ENCODE measurements around the gene EDEM3. TPM values are rescaled to one million over a fixed set of nuclear protein-coding genes. Genes with fewer than 3 reads are reported as not detected.

Gene EDEM3
- total and polyA plus RNA-seq, 2 donors (not counting 1 experiment from before 2014, with no cell fraction given): 40.2 to 47.9 TPM

- Histone ChIP-seq H3K36me3 (ENCODE audit: control insufficient read depth, insufficient read depth, low read length) (no peaks in the 10 kb centered on the region), H3K9me3 (ENCODE audit: control insufficient read depth, insufficient read depth, low read depth, low read length) (no peaks in the 10 kb centered on the region), H3K9ac (ENCODE audit: insufficient read depth, low read length) (no peak overlapping the region), H3K4me3 (replicated peaks in 1 of 4; ENCODE audit: control extremely low read depth in 1 of 4, insufficient read depth in 1 of 4, low read depth in 3 of 4, low read length in 4 of 4) (no peak overlapping the region), H3K79me2 (ENCODE audit: control insufficient read depth, insufficient read depth, low read length) (peaks cover 4% of the 10 kb centered on the region), H2AFZ (ENCODE audit: low read length) (no peak overlapping the region), H3K27me3 (ENCODE audit: control insufficient read depth, insufficient read depth, low read length) (no peaks in the 10 kb centered on the region), H3K27ac (ENCODE audit: insufficient read depth, low read length) (no peak overlapping the region), H3K4me2 (ENCODE audit: extremely low read depth, insufficient read depth, low read length) (no peak overlapping the region), H4K20me1 (ENCODE audit: control insufficient read depth, extremely low read depth, insufficient read depth, low read length) (no peaks in the 10 kb centered on the region), H3K4me1 (ENCODE audit: control insufficient read depth, extremely low read depth, insufficient read depth, low read length) (no peaks in the 10 kb centered on the region)
- DNase-seq (ENCODE audit: low read depth in 2 of 2): no peak
- TF ChIP-seq EZH2 (IDR thresholded peaks at IDR 0.05; ENCODE audit: low read length, missing control alignments): no peak
- TF ChIP-seq, protein P1, sequence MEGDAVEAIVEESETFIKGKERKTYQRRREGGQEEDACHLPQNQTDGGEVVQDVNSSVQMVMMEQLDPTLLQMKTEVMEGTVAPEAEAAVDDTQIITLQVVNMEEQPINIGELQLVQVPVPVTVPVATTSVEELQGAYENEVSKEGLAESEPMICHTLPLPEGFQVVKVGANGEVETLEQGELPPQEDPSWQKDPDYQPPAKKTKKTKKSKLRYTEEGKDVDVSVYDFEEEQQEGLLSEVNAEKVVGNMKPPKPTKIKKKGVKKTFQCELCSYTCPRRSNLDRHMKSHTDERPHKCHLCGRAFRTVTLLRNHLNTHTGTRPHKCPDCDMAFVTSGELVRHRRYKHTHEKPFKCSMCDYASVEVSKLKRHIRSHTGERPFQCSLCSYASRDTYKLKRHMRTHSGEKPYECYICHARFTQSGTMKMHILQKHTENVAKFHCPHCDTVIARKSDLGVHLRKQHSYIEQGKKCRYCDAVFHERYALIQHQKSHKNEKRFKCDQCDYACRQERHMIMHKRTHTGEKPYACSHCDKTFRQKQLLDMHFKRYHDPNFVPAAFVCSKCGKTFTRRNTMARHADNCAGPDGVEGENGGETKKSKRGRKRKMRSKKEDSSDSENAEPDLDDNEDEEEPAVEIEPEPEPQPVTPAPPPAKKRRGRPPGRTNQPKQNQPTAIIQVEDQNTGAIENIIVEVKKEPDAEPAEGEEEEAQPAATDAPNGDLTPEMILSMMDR (conservative IDR thresholded peaks at IDR 0.05 in 1 of 2, IDR thresholded peaks at IDR 0.05 in 1 of 2; ENCODE audit: low read depth in 1 of 2, low read length in 2 of 2): no peak
Measured at GRCh38 chr1:184739070-184739469, 15.6 kb downstream of the EDEM3 start.

DNA sequence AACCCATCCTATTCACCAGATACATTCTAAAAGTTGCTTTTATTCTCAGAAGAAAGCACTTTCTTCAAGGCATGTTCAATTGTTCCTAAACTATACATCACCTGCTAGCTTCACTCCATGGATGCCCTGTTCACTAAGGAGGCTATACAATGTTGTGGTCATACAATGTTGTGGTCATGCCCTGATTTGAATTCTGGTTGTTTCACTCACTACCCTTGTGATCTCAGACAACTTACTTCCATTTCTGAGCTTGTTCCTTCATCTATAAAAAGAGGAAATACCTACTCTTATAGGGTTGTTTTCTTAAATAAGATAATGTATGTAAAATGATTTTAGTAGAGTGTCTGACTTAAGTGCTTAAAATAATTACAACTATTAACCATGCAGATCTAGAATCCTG lies 19.7 kb downstream of the EDEM3 start:
- no peak overlapping the region for H3K9ac ChIP-seq (ENCODE audit: insufficient read depth, low read length)
- TF ChIP-seq, protein P1 (conservative IDR thresholded peaks at IDR 0.05 in 1 of 2, IDR thresholded peaks at IDR 0.05 in 1 of 2; ENCODE audit: low read depth in 1 of 2, low read length in 2 of 2): no peak
- no peak for TF ChIP-seq EZH2 (IDR thresholded peaks at IDR 0.05; ENCODE audit: low read length, missing control alignments)
- no peaks in the 10 kb centered on the region for H3K4me1 ChIP-seq (ENCODE audit: control insufficient read depth, extremely low read depth, insufficient read depth, low read length)
- H3K79me2 ChIP-seq (ENCODE audit: control insufficient read depth, insufficient read depth, low read length): no peaks in the 10 kb centered on the region
- H3K27me3 ChIP-seq (ENCODE audit: control insufficient read depth, insufficient read depth, low read length): no peaks in the 10 kb centered on the region
- DNase-seq (ENCODE audit: low read depth in 2 of 2): no peak
- H3K4me3 ChIP-seq (replicated peaks in 1 of 4; ENCODE audit: control extremely low read depth in 1 of 4, insufficient read depth in 1 of 4, low read depth in 3 of 4, low read length in 4 of 4): no peak overlapping the region
- H4K20me1 ChIP-seq (ENCODE audit: control insufficient read depth, extremely low read depth, insufficient read depth, low read length): no peaks in the 10 kb centered on the region
- no peaks in the 10 kb centered on the region for H3K9me3 ChIP-seq (ENCODE audit: control insufficient read depth, insufficient read depth, low read depth, low read length)
- no peak overlapping the region for H3K27ac ChIP-seq (ENCODE audit: insufficient read depth, low read length)
- no peaks in the 10 kb centered on the region for H3K36me3 ChIP-seq (ENCODE audit: control insufficient read depth, insufficient read depth, low read length)
- H3K4me2 ChIP-seq (ENCODE audit: extremely low read depth, insufficient read depth, low read length): no peak overlapping the region
- no peak overlapping the region for H2AFZ ChIP-seq (ENCODE audit: low read length)

DNA sequence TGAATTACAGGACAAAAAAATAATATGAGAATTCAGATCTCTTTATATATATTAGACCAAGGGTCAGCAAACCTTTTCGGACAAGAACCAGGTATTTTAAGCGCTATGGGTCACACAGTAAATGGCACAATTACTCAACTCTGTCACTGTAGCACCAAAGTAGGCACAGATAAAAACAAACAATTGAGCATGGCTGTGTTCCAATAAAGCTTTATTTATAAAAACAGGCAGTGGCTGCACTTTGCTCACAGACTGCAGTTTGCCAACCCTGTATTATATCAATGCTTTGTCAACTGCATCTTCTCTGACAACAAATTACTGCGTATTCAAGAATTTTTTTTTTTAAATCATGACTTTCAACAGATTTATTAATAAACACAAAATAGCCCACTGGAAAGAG lies 29.8 kb downstream of the EDEM3 start:
- Histone ChIP-seq H4K20me1 (ENCODE audit: control insufficient read depth, extremely low read depth, insufficient read depth, low read length) (no peaks in the 10 kb centered on the region), H3K27ac (ENCODE audit: insufficient read depth, low read length) (no peak overlapping the region), H3K9me3 (ENCODE audit: control insufficient read depth, insufficient read depth, low read depth, low read length) (no peaks in the 10 kb centered on the region), H3K4me2 (ENCODE audit: extremely low read depth, insufficient read depth, low read length) (no peak overlapping the region), H3K79me2 (ENCODE audit: control insufficient read depth, insufficient read depth, low read length) (no peaks in the 10 kb centered on the region), H2AFZ (ENCODE audit: low read length) (no peak overlapping the region), H3K9ac (ENCODE audit: insufficient read depth, low read length) (no peak overlapping the region), H3K36me3 (ENCODE audit: control insufficient read depth, insufficient read depth, low read length) (peaks cover 3% of the 10 kb centered on the region), H3K4me3 (replicated peaks in 1 of 4; ENCODE audit: control extremely low read depth in 1 of 4, insufficient read depth in 1 of 4, low read depth in 3 of 4, low read length in 4 of 4) (no peak overlapping the region), H3K4me1 (ENCODE audit: control insufficient read depth, extremely low read depth, insufficient read depth, low read length) (no peaks in the 10 kb centered on the region), H3K27me3 (ENCODE audit: control insufficient read depth, insufficient read depth, low read length) (no peaks in the 10 kb centered on the region)
- TF ChIP-seq, protein P1 (conservative IDR thresholded peaks at IDR 0.05 in 1 of 2, IDR thresholded peaks at IDR 0.05 in 1 of 2; ENCODE audit: low read depth in 1 of 2, low read length in 2 of 2): no peak
- TF ChIP-seq EZH2 (IDR thresholded peaks at IDR 0.05; ENCODE audit: low read length, missing control alignments): no peak
- no peak for DNase-seq (ENCODE audit: low read depth in 2 of 2)

Measured in fibroblast of lung (primary cell).